Nasal cavity respiratory epithelium epithelial cell of viscerocranial mucosa (primary cell): ENCODE measurements around the gene GNGT1. TPM values are rescaled to one million over a fixed set of nuclear protein-coding genes. Genes with fewer than 3 reads are reported as not detected.

Experiments
- total RNA-seq: library from RNA; depleted of rRNA; stranded (reverse); fragments of >200 nt; gene quantifications from 2 replicates; pipeline ENCODE4 v1.2.3, GENCODE V29; 2014

Gene GNGT1
- not detected in 2 replicates for total RNA-seq

GRCh38 chr7:93906267-93906666 is at the start of gene GNGT1:
Gene GNGT1 (plus strand): TSS chr7:93906567. CDS start chr7:93906747, 180 bp downstream.

GRCh38 chr7:93890464-93891068 is 15.8 kb upstream of the GNGT1 start, which contains the start of gene TFPI2:
Gene TFPI2 (minus strand): TSS chr7:93890753. CDS start chr7:93890678, 75 bp downstream.

GRCh38 chr7:93921607-93922566 is 15.5 kb downstream of the GNGT1 start, which contains the start of gene GNG11:
Gene GNG11 (plus strand): TSS chr7:93921735. CDS start chr7:93922138, 403 bp downstream.

Other genes with a start within 250 kb of the GNGT1 start
- gene TFPI2, start 15.8 kb upstream of the GNGT1 start, total RNA-seq, result 1.7 and 5.8 TPM in 2 replicates
- gene GNG11, start 15.2 kb downstream of the GNGT1 start, total RNA-seq, result under 0.01 and 0.07 TPM in 2 replicates
- gene BET1, start 97.8 kb downstream of the GNGT1 start, total RNA-seq, result 33.8 and 38.3 TPM in 2 replicates